Renal cortical epithelial cell (primary cell): ENCODE results near the gene PRKCSH. TPM values are rescaled to one million over a fixed set of nuclear protein-coding genes. Genes with fewer than 3 reads are reported as not detected.
"Not testable (repeated sequence)": the region's sequence is repeated elsewhere in the genome, so short reads cannot be mapped to it uniquely, and the experiment has no call there.

Experiments
- DNase-seq: peaks from one replicate; pipeline ENCODE4 v3.0.0-alpha.2; 2011; ENCODE audit warnings: low read depth
- total RNA-seq: library from RNA; depleted of rRNA; stranded (reverse); fragments of >200 nt; gene quantifications from 2 replicates; pipeline ENCODE4 v1.2.3, GENCODE V29; 2014

PRKCSH gene
- total RNA-seq, 1 donor from 2014 or later, result 192 TPM

DNA sequence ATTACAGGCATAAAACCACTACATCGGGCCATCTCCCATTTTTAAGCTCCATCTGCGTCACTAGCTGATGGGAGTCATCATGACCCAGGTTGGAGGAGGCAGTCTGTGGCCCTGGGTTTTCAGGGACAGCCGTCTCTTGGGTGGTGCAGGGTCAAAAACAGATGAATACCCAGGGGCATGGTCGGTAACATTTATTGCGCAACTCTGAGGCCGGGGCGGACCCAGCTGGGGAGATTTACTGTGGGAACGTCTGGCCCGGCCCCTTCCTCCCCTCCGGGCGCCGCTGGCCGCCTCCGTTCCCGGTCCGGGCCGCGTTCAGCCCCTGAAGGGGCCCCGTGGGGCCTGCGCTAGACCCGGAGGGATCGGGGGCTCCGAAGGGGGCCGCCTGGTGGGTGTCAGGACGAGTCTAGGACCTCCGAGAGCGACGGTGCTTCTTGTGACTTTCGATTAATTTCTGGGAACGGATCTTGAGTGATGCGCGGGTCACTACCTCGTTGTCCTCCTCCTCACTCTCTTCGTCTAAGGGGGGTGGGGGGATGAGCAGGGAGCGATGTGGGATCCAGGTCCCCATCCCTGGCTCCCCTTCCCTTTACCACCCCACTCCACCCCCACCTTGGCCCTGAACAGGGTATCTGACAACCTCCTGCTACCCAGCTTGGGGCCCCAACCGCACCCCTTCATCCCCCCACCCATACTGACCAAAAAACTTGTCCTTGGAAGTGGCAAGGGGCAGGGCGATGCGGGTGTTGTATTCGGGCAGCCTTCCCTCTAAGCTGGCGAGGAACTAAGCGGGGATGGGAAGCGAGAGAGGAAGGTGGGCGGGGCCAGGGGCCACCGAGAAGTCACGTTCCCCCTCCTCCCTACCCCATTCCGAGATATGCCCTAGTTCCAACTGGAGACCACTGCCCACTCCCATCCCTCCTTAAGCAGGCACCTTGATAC lies 14.7 kb upstream of the PRKCSH start:
- peak; percentile 33 for DNase-seq

DNA sequence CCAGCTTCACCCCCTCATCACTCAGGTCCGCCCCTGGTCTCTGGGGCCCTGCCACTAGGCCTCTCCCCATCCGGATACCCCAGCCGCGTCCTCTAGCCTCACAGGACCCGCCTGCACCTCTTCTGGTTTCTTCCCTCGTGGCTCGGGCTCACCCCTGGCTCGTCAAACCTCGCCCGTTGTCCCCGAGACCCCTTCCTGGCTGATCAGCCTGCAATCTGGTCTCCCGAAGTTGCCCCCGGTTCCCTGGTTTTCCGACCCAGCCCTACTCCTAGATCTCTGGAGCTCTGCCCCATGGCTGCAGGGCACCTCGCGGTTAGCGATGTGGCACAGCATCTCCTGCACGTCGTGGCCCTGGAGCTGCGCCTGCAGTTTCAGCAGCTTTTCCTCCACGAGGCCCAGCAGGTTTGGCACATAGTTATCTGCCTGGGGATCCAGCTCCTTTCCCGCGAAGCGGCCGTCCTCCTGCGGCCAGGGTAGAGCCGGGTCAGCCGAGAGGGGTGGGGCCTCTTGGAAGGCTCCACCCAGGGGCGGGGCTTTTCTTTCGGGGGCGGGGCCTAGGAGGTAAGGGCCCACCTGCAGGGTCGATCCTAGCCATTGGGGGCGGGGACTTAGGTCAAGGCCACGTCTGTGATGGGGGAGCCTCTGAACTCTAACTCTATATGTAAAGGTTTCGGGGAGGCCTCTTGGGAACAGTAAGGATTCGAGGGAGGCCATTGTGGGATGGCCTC lies 13.9 kb upstream of the PRKCSH start:
- no peak for DNase-seq

- peak; percentile 17 for DNase-seq
Observed at GRCh38 chr19:11422163-11423065, 13.0 kb upstream of the PRKCSH start.

- no peak for DNase-seq
Observed at GRCh38 chr19:11423164-11423790, 12.2 kb upstream of the PRKCSH start.

DNA sequence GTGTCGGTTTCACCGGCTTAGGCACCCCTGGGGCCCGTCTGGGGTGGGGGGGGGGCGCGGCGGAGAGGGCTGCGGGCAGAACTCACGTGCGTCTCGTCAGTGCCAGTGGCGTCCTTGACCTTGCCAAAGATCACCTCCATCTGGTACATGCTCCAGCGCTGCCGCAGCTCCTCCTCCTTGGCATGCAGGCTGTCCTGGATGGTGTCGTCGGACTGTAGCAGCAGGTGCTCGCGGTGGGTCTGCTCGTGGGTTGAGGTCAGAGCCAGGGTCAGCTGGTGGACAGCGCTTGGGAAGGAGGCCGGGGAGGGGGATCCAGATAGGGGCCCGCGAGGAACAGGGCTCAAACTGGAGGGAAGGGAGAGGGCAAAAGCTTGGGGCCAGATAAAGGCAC lies 11.6 kb upstream of the PRKCSH start:
- DNase-seq, result no peak

DNA sequence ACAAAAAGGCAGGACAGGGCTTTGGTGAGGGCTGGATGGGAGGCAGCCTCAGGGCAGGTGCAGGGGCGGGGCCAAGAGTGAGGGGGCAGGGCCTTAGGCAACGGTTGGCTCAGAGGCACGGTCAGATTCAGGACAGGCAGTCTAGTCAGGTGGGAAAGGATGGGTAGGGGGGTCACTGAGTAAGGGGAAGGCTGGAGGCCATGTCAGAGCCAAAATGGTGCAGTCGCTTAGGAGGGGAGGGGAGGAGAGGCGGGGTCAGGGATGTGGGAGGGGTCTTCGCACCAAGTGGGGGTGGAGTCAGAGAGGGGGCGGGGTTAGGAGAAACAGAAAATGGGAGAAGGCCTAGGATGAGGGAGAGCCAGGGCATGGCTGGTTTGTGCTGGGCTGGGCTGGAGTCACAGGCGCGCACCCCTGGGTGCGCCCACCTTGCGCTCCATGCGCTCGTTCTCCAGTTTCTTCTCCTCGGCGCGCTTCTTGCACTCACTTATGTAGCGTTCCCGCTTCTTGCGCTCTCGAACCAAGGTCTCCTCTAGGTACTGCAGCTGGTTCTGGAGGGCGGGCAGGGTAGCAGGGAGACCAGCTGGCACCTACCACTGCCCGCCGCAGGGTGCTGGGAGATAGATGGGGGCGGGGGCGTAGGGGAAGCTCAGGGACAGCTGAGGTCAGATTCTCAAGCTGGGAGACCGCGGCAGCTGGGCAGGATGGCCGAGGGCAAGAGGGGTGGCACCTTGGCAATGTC lies 9.5 kb upstream of the PRKCSH start:
- DNase-seq, result no peak

GRCh38 chr19:11426656-11427055 lies 8.8 kb upstream of the PRKCSH start:
- DNase-seq, result no peak

DNA sequence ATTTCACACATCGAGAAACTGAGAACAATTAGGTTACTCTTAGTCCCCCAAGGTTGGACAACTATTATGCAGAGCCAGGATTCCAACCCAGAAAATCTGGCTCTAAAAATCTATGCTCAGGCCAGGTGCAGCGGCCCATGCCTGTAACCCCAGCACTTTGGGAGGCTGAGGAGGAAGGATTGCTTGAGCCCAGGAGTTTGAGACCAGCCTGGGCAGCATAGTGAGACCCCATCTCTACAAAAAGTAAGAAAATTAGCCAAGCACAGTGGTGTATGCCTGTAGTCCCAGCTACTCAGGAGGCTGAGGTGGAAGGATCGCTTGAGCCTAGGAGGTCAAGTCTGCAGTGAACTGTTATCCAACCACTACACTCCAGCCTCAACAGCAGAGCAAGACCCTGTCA lies 1.9 kb upstream of the PRKCSH start:
- DNase-seq, result not testable (repeated sequence)

GRCh38 chr19:11434703-11435056 lies 755 bp upstream of the PRKCSH start:
- DNase-seq, result no peak

DNA sequence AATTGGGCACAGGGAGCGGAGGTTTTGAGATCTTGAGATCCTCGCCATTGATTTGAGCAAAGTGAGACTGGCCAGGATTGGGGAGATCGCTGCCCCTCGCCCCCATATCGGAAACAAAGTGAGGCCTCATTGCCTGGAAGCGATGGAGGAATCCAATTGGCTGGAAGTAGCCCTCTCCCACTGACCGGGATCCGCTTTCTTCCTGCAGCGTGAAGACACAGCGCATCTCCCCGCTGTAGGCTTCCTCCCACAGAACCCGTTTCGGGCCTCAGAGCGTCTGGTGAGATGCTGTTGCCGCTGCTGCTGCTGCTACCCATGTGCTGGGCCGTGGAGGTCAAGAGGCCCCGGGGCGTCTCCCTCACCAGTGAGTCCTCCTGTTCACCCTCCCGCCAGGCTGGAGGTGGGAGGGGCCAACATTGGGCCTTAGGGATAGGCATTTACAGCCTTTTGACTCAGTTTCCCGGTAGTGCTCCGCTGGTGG lies 438 bp downstream of the PRKCSH start:
- no peak for DNase-seq

DNA sequence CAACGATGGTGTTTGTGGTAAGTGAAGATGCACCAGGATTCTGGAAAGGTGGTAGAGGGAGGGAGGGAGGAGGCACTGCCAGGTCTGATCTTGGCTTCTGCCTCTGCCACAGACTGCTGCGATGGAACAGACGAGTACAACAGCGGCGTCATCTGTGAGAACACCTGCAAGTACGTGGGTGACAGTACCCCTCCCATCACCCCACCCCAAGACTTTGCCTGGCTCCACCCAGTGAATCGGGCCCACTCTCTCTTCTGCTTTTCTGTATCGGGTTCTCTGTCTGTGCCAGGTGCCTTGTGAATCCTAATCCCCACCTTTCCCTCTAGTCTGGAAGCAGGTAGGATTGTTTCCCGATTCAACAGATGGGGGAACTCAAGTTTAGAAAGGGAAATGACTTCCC lies 2.5 kb downstream of the PRKCSH start:
- no peak for DNase-seq

DNA sequence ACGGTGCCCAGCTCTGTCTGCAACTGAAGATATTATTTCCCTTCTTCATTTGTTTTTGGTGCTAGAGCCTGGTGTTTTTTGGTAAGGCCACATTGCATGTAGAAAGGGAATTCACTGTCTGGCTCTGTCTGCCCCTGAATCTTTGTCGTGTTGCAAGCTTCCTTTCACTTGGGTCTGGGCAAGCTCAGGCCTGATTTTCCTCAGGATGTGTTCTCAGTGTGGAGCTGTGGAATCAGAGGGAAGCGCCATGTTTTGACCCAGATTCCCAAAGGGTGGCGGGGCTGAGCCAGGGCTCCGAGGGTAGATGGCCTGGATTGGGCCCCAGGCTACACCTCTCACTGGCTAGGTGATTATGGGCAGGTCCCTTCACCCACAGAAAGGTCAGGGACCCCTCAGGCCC lies 8.6 kb downstream of the PRKCSH start:
- DNase-seq, result no peak

- no peak for DNase-seq
Observed at GRCh38 chr19:11445141-11445540, 9.7 kb downstream of the PRKCSH start.

DNA sequence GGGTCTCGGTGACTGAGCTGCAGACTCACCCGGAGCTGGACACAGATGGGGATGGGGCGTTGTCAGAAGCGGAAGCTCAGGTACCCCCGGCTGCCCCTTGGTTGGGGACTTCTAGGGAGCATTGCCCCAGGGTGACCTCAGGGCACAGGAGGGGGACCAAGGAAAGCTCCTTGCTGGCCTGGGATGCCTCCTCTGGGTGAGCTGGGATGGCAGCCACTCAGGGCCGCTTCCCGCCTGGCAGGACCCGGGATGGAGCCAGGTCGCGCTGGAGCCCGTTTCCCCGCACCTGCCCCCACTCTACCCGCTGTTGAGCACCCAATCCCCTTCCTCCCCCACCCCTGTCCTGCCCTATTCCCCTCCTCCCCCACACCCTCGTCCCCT lies 10.8 kb downstream of the PRKCSH start:
- no peak for DNase-seq

DNA sequence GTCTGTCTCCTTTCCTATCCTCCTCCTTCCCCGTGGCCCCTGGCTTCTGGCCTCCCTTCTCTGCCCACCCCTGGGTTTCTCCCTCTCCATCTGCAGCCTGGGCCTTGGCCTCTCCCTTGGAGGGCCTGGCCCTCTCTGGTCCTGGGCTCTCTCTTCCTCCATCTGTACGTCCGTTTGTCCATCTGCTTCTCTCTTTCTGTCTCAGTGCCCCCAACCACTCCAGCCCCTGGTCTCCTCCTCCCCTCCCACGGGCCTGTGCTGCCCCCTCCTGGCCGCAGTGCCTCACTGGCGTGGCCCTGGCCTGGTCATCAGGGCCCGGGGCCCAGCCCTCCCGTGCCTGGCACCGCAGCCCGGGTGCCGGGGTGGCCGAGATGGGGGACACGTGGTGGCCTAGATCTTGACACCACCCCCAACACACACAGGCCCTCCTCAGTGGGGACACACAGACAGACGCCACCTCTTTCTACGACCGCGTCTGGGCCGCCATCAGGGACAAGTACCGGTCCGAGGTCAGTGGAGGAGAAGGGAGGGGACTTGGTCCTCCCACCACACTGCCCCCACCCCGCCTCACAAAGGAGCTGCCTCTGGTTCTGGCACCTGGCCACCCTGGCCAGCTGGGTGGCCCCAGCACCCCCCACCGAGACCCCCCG lies 11.3 kb downstream of the PRKCSH start:
- no peak for DNase-seq

DNA sequence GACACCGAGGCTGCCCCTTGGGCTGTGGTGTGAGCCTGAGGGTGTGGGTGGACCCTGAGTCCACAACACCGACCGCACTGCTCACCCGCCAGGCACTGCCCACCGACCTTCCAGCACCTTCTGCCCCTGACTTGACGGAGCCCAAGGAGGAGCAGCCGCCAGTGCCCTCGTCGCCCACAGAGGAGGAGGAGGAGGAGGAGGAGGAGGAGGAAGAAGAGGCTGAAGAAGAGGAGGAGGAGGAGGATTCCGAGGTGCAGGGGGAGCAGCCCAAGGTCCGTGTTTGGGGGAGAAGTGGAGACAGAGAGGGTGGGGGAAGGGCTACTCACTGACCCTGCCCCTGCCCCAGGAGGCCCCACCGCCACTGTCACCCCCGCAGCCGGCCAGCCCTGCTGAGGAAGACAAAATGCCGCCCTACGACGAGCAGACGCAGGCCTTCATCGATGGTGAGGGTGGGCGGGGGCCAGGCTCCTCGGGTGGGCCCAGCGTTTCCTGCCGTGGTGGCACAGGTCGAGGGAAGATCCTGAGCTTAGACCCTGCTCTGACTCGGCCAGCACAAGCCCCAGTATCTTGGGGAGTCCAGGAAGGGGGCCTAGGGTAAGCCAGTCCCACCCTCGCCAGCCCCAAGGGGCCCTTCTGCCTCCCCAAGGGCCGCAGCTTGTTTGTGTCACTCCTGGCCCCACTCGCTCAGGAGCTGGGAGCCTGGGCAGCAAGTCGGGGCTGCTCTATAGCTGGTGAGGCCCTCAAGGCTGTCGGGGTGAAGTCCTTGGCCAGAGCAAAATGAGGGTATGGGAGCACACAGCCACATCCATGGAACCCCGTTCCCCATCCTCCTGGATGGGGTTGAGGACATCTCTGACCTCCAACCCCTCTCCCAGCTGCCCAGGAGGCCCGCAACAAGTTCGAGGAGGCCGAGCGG lies 12.2 kb downstream of the PRKCSH start:
- no peak for DNase-seq

GRCh38 chr19:11448410-11448809 lies 13.0 kb downstream of the PRKCSH start:
- DNase-seq, result no peak

GRCh38 chr19:11448923-11449554 lies 13.6 kb downstream of the PRKCSH start:
- DNase-seq, result no peak
